Fibroblast of pulmonary artery (primary cell): ENCODE data around the gene TPPP3.

Source experiments
- DNase-seq: peaks from one replicate; pipeline ENCODE4 v3.0.0-alpha.2; 2010; ENCODE audit warnings: low read depth
- H3K4me3 ChIP-seq: replicated peaks from 2 replicates; pipeline ENCODE4 v1.5.1; 2011; ENCODE audit warnings: low read depth, mild to moderate bottlenecking, control low read depth, low read length, moderate library complexity
- TF ChIP-seq, protein P1 (sequence below): IDR thresholded peaks from 2 replicates; pipeline ENCODE4 v1.5.1; 2011; ENCODE audit warnings: mild to moderate bottlenecking, control low read depth, low read length, inconsistent platforms; ENCODE audit errors: missing control alignments

TPPP3 gene

DNA sequence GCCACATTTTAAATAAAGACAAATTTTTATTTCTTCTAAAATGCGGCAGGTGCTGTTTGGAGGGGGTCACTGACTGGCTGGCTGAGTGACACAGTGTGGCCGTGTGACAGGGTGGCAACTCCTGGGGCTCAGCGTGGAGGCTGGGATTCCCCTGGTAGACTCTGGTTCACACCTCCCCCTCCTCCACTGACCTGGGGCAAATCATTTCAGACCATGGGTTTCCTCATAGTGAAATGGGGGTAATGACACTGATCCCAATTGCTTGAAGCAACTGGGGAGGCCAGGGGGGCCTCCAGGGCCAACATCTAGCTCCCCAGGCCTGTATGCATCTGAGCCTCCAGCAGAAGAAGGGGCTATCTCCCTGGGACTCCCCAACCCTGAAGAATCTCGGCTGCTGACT is 44.2 kb upstream of the TPPP3 start:
- H3K4me3 ChIP-seq, result no peak overlapping the region
- TF ChIP-seq, protein P1, sequence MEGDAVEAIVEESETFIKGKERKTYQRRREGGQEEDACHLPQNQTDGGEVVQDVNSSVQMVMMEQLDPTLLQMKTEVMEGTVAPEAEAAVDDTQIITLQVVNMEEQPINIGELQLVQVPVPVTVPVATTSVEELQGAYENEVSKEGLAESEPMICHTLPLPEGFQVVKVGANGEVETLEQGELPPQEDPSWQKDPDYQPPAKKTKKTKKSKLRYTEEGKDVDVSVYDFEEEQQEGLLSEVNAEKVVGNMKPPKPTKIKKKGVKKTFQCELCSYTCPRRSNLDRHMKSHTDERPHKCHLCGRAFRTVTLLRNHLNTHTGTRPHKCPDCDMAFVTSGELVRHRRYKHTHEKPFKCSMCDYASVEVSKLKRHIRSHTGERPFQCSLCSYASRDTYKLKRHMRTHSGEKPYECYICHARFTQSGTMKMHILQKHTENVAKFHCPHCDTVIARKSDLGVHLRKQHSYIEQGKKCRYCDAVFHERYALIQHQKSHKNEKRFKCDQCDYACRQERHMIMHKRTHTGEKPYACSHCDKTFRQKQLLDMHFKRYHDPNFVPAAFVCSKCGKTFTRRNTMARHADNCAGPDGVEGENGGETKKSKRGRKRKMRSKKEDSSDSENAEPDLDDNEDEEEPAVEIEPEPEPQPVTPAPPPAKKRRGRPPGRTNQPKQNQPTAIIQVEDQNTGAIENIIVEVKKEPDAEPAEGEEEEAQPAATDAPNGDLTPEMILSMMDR, result no peak
- no peak for DNase-seq

DNA sequence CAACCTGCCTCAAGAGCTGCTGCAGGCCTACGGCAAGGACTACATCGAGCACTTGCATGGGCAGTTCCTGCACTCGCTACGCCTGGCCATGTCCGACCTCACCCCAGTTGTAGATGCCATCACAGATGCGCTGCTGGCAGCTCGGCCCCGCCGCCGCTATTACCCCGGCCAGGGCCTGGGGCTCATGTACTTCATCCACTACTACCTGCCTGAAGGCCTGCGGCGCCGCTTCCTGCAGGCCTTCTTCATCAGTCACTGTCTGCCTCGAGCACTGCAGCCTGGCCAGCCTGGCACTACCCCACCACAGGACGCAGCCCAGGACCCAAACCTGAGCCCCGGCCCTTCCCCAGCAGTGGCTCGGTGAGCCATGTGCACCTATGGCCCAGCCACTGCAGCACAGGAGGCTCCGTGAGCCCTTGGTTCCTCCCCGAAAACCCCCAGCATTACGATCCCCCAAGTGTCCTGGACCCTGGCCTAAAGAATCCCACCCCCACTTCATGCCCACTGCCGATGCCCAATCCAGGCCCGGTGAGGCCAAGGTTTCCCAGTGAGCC is 43.4 kb upstream of the TPPP3 start:
- H3K4me3 ChIP-seq, result no peak overlapping the region
- TF ChIP-seq, protein P1, result no peak
- no peak for DNase-seq

DNA sequence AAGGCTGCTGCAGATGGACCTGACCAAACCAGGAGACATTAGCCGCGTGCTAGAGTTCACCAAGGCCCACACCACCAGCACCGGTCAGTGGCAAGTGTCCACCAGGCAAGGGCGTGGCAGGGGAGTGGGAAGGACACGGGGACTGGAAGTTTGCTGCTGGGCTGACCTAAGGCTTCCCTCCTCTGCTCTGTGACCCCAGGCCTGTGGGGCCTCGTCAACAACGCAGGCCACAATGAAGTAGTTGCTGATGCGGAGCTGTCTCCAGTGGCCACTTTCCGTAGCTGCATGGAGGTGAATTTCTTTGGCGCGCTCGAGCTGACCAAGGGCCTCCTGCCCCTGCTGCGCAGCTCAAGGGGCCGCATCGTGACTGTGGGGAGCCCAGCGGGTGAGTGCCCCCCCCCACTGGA is 42.5 kb upstream of the TPPP3 start:
- no peak for DNase-seq
- TF ChIP-seq, protein P1, result no peak
- H3K4me3 ChIP-seq, result no peak overlapping the region

DNA sequence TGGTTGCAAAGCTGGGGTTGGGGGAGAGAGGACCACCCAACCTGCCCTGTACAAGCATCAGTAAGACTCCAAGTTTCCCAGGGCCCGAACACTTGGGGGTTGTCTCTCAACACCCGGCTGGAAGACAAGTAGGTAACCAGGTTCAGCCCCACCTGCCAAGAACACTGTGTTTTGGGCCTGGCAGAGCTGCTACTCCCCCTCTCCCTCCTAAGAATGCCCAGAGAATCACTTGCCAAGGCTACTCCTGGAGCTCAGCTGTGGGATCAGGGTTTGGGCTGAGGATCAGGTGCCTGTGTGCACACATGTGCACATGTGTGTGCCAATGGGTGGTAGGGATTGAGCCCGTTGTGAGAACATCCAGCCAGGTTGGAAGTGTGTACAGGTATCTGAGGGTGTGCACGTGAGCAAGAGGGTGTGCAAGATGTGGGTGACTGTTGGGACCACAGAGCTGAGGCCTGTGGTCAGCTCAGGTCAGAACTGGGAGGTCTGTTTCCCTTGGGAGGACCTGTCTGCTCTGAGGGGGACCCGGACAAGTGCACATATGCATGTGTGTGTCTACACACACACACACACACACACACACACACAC is 39.9 kb upstream of the TPPP3 start:
- TF ChIP-seq, protein P1, result no peak
- DNase-seq, result no peak
- no peak overlapping the region for H3K4me3 ChIP-seq

DNA sequence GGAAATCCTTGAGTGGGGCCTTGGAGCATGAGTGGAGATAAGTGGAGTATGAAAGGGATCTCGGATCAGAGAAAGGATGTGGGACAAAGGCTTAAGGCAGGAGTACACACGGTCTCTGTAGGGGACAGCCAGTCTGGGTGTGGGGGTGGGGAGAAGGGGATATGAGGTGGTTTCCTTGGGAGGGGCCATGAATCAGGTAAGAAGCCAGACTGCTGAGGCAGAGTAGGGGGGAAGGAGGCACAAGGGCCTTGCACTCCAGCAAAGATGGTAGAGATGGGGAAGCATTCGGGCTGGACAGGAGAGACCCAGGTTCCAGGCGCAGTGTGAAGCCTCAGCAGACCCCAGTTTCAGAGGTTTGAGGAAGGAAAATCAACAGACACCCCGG is 39.2 kb upstream of the TPPP3 start:
- no peak overlapping the region for H3K4me3 ChIP-seq
- TF ChIP-seq, protein P1, result no peak
- DNase-seq, result no peak

DNA sequence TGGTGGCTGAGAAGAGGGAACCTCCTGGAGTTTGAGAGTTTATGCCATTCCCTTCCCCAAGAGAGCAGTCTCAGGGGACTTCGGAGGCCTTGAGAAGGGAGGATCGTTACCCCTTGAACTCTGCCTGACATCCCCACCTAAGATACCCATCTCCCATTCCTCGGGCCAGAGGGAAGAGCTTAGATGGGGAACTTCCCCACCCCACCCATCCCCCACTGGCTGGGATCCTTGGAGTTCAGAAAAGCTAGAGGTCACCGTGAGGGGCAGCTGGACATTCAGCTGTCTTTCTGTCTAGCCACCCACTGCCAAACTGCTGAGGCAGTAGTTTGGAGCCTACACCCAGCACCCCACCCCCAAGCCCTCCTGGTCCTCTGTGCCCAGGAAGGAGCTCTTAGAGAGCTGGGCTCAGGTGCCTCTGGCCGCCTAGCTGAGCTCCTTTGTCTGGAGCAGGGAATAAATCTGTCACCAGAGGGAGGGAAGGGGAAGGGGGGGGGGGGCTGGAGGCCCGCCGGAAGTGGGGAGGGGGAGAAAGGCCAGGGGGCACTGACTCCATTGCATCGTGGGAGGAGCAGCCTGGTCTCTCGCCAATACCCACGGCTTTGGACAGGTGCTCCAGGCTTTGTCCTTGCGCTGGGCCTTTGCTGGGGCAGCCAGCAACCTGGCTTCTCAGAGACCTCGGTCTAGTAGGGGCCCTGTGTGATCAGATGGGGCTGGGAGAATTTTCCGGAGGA is 38.6 kb upstream of the TPPP3 start:
- H3K4me3 ChIP-seq, result peak overlapping the region; percentile 17
- DNase-seq, result no peak
- TF ChIP-seq, protein P1, result no peak
